IPS-18c (cell line): ENCODE results near the gene MAP3K21.
A peak's percentile ranks its signal among the peaks of the same experiment; 100 is the strongest.

ENCODE experiments used
- H3K4me3 ChIP-seq: 2 replicates; pipeline ENCODE4 v1.7.0; 2013; ENCODE audit warnings: low read depth, mild to moderate bottlenecking, low read length, moderate library complexity; ENCODE audit not compliant: insufficient read depth
- H3K9me3 ChIP-seq: one replicate; pipeline ENCODE4 v1.6.1; 2013; ENCODE audit warnings: mild to moderate bottlenecking, low read length, moderate library complexity; ENCODE audit not compliant: control insufficient read depth, insufficient read depth

MAP3K21 gene

DNA sequence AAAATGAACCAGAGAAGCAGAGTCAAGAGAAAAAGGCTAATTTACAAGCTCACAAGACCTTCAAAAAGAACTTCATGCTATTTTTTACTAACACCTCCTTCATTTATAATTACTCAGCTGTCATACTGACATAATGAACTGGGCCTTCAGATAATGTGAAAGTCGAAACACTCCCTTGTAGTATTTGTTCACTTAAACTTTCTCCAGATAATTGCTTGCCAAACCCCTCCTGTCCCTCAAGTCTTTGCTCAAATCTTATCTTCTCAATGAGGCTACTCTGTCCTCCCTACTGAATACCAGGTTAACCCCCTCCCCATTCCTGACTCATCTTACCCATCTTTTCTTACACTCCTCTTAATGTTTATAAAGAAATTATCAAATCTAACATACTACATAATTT, 11.1 kb upstream of the MAP3K21 start:
- H3K9me3 ChIP-seq = no peaks in the 10 kb centered on the region

DNA sequence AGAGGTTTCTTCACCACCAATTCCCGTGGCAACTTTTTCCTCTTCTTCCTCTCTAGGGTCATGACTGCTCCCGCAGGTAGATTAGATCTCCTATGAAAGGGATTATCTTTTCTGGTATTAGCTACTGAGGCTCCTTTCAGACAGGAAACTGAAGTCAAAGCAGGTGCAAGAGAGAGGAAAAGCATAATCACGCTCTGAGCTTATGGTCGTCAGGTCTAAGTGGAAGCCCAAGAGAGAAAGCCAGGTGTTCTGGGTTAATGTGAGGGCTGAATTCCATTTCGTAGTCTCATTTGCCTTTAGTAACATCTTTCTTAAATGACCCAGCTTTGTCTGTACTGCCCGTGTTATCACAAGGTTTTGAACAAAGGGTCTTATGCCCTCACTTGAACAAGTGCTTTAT, 8.3 kb upstream of the MAP3K21 start:
- Histone ChIP-seq H3K4me3 (no peak overlapping the region), H3K9me3 (no peaks in the 10 kb centered on the region)

More for the DNA sequence above, 11.1 kb upstream of the MAP3K21 start:
- H3K4me3 ChIP-seq = no peak overlapping the region

DNA sequence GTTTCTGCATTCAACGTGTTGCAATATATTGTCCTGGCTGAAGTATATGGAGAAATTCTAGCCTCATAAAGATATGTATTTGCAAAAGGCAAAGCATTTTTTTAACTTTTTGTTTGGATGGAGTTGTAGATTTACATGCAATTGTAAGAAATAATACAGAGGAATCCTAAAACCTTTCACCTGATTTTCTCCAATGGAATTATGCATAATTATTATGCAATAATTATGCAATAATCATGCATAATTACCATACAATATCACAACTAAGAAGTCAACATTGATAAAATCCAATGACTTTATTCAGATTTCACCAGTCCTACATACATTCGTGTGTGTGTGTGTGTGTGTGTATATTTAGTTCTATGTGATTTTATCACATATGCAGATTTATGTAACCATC, 7.5 kb upstream of the MAP3K21 start:
- no peak overlapping the region for H3K4me3 ChIP-seq
- no peaks in the 10 kb centered on the region for H3K9me3 ChIP-seq

DNA sequence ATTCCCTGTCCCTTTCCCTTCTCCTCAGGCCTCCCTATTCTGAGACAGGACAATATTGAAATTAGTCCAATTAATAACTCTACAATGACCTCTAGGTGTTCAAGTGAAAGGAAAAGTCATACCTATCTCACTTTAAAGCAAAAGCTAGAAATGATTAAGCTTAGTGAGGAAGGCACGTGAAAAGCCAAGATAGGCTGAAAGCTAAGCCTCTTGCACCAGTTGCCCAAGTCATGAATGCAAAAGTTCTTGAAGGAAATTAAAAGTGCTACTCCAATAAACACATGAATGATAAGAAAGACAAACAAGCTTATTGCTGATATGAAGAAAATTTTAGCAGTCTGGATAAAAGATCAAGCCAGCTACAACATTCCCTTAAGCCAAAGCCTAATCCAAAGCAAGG, 3.8 kb upstream of the MAP3K21 start:
- no peak overlapping the region for H3K4me3 ChIP-seq
- H3K9me3 ChIP-seq = peaks cover 2% of the 10 kb centered on the region

DNA sequence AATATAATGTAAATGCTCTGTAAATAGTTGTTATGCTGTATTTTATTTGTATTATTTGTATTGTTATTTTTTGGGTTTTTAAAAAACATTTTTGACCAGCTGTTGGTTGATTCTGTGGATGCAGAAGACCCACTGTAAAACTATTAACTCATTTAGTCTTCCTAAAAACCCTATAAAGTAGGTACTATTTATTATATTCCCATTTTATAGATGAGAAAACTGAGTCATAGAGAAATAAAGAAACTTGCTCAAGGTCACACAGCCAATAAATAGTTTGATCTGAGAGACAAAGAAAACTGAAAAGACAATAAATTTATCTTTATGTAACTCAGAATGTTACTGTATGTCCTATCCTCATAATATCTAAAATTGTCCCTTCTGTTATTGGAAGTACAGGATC, 1.2 kb upstream of the MAP3K21 start:
- no peak overlapping the region for H3K4me3 ChIP-seq
- H3K9me3 ChIP-seq = peaks cover 2% of the 10 kb centered on the region

DNA sequence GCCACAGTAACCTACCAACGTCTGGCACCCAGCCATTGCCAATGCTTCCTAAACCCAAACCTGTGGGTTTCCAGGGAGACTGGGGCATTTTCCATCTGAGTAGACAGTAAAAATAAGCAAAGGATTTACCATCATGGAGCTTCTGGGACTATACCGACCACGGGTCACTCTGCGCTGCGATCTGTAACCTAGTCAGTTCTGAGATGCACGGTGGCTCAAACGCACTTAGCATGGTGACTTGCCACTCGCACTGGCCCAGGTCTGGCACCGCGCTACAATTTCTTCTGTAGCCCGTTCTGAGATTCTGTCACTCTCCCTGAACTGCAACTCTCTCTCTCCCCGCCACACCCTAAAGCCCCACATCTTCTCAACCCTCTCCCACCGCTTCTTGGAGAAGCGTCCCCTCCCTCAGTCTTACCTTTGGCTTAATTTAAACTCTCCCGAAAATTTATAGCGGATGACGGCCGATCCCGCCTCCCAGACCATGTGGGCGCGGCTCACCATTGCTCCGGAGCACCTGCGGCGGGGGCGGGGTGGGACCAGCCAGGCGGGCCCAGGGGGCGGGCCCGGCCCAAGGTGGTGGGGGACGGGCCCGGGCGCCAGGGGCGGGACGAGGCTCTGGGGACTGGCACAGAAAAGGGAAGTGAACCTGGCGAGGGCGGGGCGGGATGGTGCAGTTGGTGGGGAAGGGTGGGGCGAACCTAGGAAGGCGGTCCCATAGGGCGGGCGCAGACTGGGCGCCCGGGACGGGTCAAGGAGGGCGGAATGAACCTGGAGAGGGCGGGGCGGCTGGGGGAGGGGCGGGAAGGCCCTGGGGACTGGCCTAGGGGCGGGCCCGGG, 493 bp upstream of the MAP3K21 start:
- Histone ChIP-seq H3K9me3 (peaks cover 2% of the 10 kb centered on the region), H3K4me3 (peak overlapping the region; percentile 63)

DNA sequence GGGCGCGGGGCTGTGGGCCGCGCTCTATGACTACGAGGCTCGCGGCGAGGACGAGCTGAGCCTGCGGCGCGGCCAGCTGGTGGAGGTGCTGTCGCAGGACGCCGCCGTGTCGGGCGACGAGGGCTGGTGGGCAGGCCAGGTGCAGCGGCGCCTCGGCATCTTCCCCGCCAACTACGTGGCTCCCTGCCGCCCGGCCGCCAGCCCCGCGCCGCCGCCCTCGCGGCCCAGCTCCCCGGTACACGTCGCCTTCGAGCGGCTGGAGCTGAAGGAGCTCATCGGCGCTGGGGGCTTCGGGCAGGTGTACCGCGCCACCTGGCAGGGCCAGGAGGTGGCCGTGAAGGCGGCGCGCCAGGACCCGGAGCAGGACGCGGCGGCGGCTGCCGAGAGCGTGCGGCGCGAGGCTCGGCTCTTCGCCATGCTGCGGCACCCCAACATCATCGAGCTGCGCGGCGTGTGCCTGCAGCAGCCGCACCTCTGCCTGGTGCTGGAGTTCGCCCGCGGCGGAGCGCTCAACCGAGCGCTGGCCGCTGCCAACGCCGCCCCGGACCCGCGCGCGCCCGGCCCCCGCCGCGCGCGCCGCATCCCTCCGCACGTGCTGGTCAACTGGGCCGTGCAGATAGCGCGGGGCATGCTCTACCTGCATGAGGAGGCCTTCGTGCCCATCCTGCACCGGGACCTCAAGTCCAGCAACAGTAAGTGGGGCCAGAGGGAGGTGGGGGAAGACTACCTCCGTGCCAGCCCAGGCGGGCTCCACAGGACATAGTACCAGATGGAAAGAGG, 808 bp downstream of the MAP3K21 start:
- peaks cover 2% of the 10 kb centered on the region for H3K9me3 ChIP-seq
- peak overlapping the region; percentile 70 for H3K4me3 ChIP-seq

DNA sequence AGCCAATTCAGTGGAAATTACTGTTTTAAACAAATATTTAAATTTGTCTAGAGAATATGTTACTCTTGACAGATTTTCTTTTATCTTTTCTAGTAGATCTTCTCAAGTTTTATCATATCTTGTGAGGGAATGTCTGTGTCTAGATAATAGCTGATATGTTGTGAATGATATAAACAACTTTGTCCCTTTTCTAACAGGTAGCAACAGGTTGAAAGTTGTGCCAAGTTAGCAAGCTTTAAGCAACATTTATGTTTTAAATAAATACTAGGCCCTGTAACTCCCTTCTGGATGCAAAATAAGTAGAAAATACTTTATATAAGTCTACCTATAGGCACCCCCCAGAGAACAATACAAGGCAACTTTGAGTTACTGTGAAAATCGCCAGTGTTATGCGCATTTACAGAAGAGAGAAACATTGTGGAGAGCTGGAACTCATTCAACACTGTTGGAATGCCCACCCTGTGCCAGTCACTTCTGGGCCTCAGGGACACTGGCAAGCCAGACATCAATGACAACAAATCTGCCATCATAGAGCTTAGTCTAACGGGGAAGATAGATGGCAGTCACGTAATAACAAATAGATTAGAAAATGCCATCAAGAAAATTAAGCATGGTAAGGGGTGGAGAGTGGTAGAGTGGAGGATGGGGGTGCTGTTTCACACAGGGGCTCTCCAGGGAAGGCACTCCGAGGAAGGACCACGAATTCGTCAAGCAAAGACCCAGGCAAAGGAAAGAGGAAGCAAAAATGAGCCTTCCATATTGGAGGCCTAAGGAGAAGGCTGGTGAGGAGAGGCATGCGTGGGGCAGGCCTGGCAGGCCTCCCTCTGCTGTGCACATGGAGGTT, 4.4 kb downstream of the MAP3K21 start:
- Histone ChIP-seq H3K9me3 (peaks cover 2% of the 10 kb centered on the region), H3K4me3 (no peak overlapping the region)

DNA sequence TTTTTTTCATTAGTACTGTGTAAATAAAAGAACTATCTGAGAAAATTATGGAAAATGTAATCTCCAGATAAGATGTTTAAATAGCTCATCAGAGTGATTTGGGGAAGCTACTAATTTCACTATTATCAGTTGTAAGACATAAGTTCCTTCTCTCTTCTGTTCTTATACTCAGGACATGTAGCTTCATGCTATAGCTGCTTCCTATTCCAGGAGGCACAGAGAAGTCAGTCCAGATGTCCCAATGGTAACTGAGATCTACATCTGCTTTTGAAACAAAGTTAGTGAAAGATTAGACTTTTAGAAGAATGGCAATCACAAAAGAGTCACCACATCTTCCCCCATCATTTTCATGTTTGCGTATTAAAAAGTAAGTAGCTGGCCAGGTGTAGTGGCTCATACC, 5.6 kb downstream of the MAP3K21 start:
- H3K9me3 ChIP-seq = no peaks in the 10 kb centered on the region
- no peak overlapping the region for H3K4me3 ChIP-seq

DNA sequence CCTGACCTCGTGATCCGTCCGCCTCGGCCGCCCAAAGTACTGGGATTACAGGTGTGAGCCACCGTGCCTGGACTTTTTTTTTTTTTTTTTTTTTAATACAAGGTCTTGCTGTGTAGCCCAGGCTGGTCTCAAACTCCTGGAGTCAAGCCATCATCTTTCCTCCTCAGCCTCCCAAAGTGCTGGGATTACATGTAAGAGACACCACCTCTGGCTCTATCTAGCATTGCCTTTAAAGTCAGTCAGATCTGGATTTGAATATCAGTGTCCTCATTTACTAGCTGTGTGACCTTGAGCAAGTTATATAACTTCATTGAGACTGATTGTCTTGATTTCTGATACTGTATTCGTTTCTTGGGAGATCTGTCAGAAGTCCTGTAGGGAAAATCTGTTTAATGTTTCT, 6.6 kb downstream of the MAP3K21 start:
- no peaks in the 10 kb centered on the region for H3K9me3 ChIP-seq

DNA sequence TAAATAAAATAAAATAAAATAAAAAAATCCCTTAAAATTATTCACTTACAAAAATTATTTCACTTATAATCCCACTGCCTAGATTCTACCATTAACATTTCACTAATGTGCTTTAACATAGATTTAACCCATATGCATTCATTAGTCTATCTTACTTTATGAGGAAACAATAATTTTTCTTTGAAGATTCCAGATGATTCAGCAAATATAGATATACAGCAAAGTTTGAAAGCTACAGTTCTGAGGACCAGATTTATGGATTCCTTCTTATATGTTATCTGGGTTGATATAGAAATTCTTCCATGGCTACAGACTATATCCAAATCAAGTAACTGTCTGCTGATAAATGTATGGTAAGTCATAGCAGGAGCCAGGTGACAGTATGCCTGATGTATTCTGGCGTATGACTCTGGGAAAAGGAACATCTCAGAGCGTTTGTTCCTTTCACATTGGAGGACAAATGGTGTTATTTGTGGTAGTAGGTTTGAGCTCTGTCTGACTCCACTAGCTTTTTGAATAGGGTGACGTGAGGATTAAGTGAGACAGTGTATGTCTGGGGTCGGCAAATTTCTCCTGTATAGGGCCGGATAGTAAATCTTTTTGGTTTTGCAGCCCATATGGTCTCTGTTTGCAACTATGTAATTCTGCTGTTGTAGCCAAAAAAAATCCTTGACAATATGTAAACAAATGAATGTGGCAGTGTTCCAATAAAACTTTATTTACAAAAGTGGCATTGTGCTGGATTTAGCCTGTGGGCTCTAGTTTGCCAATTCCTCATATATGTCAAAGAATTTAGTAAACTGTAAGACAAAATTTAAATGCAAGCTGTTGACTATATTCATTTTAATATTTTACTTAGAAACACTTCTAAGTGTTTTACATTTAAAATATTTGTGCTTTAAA, 9.3 kb downstream of the MAP3K21 start:
- Histone ChIP-seq H3K4me3 (no peak overlapping the region), H3K9me3 (no peaks in the 10 kb centered on the region)

More for the DNA sequence above, 6.6 kb downstream of the MAP3K21 start:
- no peak overlapping the region for H3K4me3 ChIP-seq

DNA sequence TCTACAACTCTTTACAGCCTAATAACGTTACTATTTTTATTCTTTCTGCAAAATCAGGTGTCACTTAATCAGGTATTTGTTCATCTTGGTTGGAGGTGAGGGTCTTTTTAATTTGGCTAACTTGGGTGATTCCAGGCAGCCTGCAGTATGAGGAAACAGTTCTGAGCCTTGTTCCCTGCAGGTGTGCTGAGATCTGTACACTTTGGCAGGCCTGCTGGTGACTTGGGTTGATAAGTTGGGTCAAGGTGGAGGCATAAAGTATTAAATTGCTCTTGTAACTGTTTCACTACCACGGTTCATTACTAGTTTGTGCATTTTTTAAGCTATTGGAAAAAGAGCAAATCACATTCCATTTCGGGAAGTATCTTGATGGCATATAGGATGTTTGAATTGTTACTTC, 10.0 kb downstream of the MAP3K21 start:
- Histone ChIP-seq H3K4me3 (no peak overlapping the region), H3K9me3 (no peaks in the 10 kb centered on the region)

DNA sequence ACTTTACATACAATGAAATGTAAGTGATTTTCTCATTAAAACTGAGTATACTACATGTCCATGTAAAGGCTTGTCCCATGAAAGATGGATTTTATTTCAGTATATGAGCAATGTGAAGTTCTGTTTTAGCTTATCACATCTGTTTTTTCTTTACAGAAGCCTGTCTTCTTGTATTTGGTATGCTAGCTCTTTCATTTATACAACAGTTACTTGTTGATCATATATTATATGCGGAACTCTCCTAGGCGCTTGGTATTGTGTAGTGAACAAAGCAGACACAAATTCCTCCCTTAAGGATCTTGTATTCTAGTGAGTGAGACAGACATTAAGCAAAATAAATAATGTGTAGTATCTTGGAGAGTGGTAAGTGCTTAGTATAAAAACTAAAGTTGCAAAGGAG, 10.6 kb downstream of the MAP3K21 start:
- no peaks in the 10 kb centered on the region for H3K9me3 ChIP-seq
- no peak overlapping the region for H3K4me3 ChIP-seq

DNA sequence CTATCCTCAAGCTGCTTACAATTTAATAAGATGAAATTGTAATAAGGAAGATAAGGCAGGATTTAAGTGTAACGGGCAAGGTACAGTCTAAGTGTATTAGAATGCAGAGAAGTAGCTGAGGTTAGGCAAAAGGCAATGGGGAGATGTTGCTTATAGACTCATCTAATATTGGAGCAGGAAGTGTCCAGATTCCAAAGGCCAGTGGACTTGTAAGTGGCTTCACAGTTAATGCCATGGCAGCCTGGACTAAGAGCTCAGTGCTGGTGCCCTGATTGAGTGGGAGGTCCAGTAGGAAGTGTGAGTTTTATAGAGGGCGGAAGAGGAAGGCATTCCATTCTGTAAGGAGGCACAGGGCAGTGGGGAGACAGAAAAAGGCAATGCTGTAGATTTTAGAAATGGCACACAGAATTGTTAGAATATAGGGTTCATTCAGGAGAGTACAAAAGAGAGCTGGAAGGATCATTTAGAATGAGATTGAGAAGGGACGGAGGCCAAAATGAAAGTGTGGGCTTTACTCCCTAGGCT, 12.6 kb downstream of the MAP3K21 start:
- Histone ChIP-seq H3K9me3 (no peaks in the 10 kb centered on the region), H3K4me3 (no peak overlapping the region)

DNA sequence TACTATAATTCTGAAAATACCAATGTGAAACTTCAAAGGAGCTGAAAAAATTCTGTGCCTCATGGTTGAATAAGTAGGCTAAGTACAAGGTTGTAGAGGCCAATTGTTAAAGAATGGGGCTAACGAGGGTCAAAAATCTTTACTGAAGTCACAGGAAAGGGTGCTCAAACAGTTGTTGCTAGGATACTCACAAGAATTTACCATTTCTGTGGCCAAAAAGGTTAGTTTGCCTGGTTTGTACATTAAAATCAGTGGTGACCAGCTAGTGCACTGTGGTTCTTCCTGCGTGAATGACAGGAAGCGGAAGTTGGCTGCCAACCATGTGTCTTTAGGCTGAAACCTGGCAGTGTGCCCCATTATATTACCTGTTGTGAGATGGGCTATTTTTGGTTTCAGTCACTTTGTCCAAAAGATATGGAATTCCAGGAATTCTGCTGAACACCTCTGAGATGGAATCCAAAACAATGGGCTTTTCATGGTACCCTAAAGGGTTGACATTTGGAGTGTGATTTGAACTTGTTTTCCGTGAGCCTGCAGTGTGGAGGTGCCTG, 13.5 kb downstream of the MAP3K21 start:
- Histone ChIP-seq H3K4me3 (no peak overlapping the region), H3K9me3 (no peaks in the 10 kb centered on the region)

DNA sequence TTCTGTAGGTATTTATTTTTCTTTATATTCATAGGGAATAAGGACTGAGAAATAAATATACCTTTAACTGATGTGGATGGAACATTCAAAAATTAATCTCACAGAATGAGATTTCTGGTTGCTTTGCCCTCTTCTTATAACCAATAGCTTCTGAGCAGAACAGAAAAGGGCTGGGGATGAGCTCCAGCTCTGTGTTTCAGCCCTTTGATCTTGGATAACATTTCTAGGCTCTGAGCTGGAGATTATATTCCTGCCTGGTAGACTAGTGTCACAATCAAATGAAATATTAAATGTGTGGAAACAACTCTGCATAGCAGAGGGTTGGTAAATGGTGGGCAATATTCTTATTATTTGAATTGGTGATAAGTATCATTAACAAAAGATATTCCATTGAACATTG, 14.6 kb downstream of the MAP3K21 start:
- H3K9me3 ChIP-seq = no peaks in the 10 kb centered on the region
- H3K4me3 ChIP-seq = no peak overlapping the region
